GM23248 (cell line): ENCODE measurements around the gene SETBP1. TPM values are rescaled to one million over a fixed set of nuclear protein-coding genes. Genes with fewer than 3 reads are reported as not detected.

Experiments
- DNase-seq: peaks from one replicate; pipeline ENCODE4 v3.0.0-alpha.2; 2015
- H2AFZ ChIP-seq: fragments of 200-600 bp; sonication (generic); 2 replicates; pipeline ENCODE4 v1.6.1; 2016; ENCODE audit warnings: antibody characterized with exemption
- H3F3A ChIP-seq: fragments of 200-600 bp; sonication (generic); 2 replicates; pipeline ENCODE4 v1.6.1; 2016; ENCODE audit warnings: mild to moderate bottlenecking, antibody characterized with exemption, mixed run types; ENCODE audit not compliant: insufficient read depth
- H3K27ac ChIP-seq: fragments of 200-600 bp; sonication (generic); 2 replicates; pipeline ENCODE4 v1.5.1; 2016; ENCODE audit warnings: mild to moderate bottlenecking
- H3K27me3 ChIP-seq: fragments of 200-600 bp; sonication (generic); replicated peaks from 2 replicates; pipeline ENCODE4 v1.6.1; 2016; ENCODE audit warnings: mild to moderate bottlenecking; ENCODE audit not compliant: insufficient read depth
- H3K36me3 ChIP-seq: fragments of 200-600 bp; sonication (generic); 2 replicates; pipeline ENCODE4 v1.6.1; 2016; ENCODE audit warnings: low read depth, mild to moderate bottlenecking
- H3K4me1 ChIP-seq: fragments of 200-600 bp; sonication (generic); 2 replicates; pipeline ENCODE4 v1.6.1; 2016; ENCODE audit warnings: mild to moderate bottlenecking; ENCODE audit not compliant: insufficient read depth
- H3K4me2 ChIP-seq: fragments of 200-600 bp; sonication (generic); one replicate; pipeline ENCODE4 v1.6.1; 2016; ENCODE audit warnings: mild to moderate bottlenecking; ENCODE audit not compliant: unreplicated experiment
- H3K4me3 ChIP-seq: fragments of 200-600 bp; sonication (generic); 2 replicates; pipeline ENCODE4 v1.5.1; 2016; ENCODE audit warnings: mild to moderate bottlenecking
- H3K79me2 ChIP-seq: fragments of 200-600 bp; sonication (generic); 2 replicates; pipeline ENCODE4 v1.6.1; 2016; ENCODE audit warnings: mild to moderate bottlenecking; ENCODE audit not compliant: insufficient read depth
- H3K9ac ChIP-seq: fragments of 200-600 bp; sonication (generic); 2 replicates; pipeline ENCODE4 v1.6.1; 2016; ENCODE audit warnings: mild to moderate bottlenecking
- H3K9me2 ChIP-seq: fragments of 200-600 bp; sonication (generic); 2 replicates; pipeline ENCODE4 v1.6.1; 2016; ENCODE audit warnings: mixed run types, mild to moderate bottlenecking, moderate library complexity; ENCODE audit not compliant: insufficient read depth
- H3K9me3 ChIP-seq: fragments of 200-600 bp; sonication (generic); one replicate; pipeline ENCODE4 v1.6.1; 2017; ENCODE audit warnings: low read depth
- H4K20me1 ChIP-seq: fragments of 200-600 bp; sonication (generic); 2 replicates; pipeline ENCODE4 v1.6.0; 2016; ENCODE audit not compliant: insufficient read depth
- EZH2 ChIP-seq: fragments of 200-600 bp; sonication (generic); IDR thresholded peaks from 2 replicates; pipeline ENCODE4 v1.6.1; 2018; ENCODE audit warnings: antibody characterized with exemption, mild to moderate bottlenecking; ENCODE audit not compliant: insufficient read depth, poor library complexity, severe bottlenecking
- EZH2phosphoT487 ChIP-seq: fragments of 200-600 bp; sonication (generic); IDR thresholded peaks from 2 replicates; pipeline ENCODE4 v1.6.1; 2018; ENCODE audit warnings: antibody characterized with exemption, moderate library complexity, mild to moderate bottlenecking, low read depth; ENCODE audit not compliant: insufficient read depth
- WGBS, 2 experiments: methylation state at CpG; one replicate each; pipeline ENCODE4 v1.1.6; 2015 to 2017; ENCODE audit warnings: low lambda C conversion rate in 2 of 2, low coverage in 1 of 2; ENCODE audit errors: missing lambda C conversion rate in 2 of 2; 5-methylcytosine and 5-hydroxymethylcytosine counted together
- in situ Hi-C: fragments of 300-500 bp; cut with MboI; formaldehyde crosslinking; loops from 2 replicates; pipeline ENCODE4 v1.15.0; 2020
- polyA plus RNA-seq: library from polyadenylated mRNA; unstranded; fragments of >200 nt; fragmentation: Nextera tagmentation; extraction: Ambion mirVana; gene quantifications from 2 replicates; pipeline ENCODE4 v1.2.1, GENCODE V29; 2016
- total RNA-seq: library from RNA; depleted of rRNA; stranded (reverse); fragments of >200 nt; shearing (Covaris generic); gene quantifications from 2 replicates; pipeline ENCODE4 v1.2.3, GENCODE V29; 2014

SETBP1 gene
- total and polyA plus RNA-seq, 2 experiments from 2014 or later: 1.3 to 4.1 TPM

DNA sequence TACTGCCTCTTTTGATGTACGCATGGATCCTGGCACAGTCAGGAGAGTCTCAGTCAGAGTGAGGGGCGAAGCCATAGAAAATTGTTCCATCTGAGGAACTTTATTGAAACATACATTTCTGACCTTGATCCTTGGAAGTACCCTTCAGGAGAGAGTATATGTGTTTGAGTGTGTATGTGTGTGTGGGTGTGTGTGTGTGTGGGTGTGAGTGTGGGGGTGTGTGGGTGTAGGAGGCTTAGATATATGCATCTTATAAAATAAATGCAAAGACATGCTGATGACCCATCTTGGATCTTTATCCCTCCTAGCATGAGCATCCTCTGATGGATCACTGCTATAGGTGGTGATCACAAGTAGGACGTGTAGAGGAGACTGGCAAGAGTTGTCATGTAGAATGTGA, 93.5 kb downstream of the SETBP1 start:
- Histone ChIP-seq H3K4me1 (no peaks in the 10 kb centered on the region), H3K36me3 (no peaks in the 10 kb centered on the region), H3K4me2 (no peak overlapping the region), H3K79me2 (no peaks in the 10 kb centered on the region), H3K27ac (no peak overlapping the region), H3K27me3 (no peaks in the 10 kb centered on the region), H3F3A (no peaks in the 10 kb centered on the region; the same call in 1 of the 2 replicates), H3K9ac (no peak overlapping the region), H4K20me1 (no peaks in the 10 kb centered on the region), H2AFZ (no peak overlapping the region), H3K9me2 (no peaks in the 10 kb centered on the region), H3K9me3 (no peaks in the 10 kb centered on the region), H3K4me3 (no peak overlapping the region)
- WGBS, 2 experiments: 73 to 75% methylated on average over 3 of the region's 3 CpGs
- in situ Hi-C loops: no loop called here
- no peak for TF ChIP-seq EZH2
- TF ChIP-seq EZH2phosphoT487: no peak
- DNase-seq: no peak

DNA sequence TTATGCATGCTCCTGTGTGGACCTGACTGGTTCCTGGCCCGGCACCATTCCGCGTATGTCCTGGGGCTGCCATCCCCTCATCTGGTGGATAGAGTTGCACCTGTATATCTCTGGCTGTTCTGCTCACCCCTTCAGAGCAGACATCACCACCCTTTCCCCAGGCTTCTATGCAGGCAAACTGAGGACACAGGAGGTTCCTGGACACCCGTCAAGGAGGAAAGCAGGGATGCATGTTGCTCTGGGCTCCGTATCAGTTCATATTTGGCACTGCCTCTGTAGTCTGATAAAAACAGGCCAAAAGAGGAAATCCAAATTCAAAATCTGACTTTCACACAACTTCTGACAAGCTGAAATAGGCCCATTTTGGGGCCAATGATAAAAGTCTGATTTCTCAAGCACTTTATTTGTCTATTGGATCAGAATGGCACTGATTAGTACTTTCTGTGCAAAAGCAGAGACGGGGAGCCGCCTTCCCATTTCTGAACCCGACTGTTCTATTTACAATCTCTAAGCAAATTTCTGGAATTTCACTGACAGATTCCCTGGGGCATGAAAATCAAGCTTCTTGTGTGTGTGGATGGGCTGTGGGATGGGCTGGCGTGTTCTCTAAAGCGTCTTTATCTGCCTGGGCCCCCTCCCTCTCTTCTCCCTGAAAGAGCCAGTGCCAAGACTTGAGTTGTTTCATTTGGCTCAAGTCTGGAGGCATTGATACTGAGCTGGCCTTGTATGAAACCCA, 96.9 kb downstream of the SETBP1 start:
- Histone ChIP-seq H3F3A (peaks cover 9% of the 10 kb centered on the region; the same call in 1 of the 2 replicates), H3K9ac (no peak overlapping the region), H3K27me3 (no peaks in the 10 kb centered on the region), H3K9me3 (no peaks in the 10 kb centered on the region), H3K36me3 (no peaks in the 10 kb centered on the region), H3K4me1 (peaks cover 11% of the 10 kb centered on the region), H3K4me3 (no peak overlapping the region), H3K27ac (no peak overlapping the region), H2AFZ (no peak overlapping the region), H3K9me2 (no peaks in the 10 kb centered on the region), H3K4me2 (no peak overlapping the region), H4K20me1 (no peaks in the 10 kb centered on the region), H3K79me2 (no peaks in the 10 kb centered on the region)
- no peak for DNase-seq
- TF ChIP-seq EZH2 (no peak), EZH2phosphoT487 (no peak)
- 79 to 85% methylated on average over 10 of the region's 10 CpGs for WGBS, 2 experiments
- in situ Hi-C loops: no loop called here

DNA sequence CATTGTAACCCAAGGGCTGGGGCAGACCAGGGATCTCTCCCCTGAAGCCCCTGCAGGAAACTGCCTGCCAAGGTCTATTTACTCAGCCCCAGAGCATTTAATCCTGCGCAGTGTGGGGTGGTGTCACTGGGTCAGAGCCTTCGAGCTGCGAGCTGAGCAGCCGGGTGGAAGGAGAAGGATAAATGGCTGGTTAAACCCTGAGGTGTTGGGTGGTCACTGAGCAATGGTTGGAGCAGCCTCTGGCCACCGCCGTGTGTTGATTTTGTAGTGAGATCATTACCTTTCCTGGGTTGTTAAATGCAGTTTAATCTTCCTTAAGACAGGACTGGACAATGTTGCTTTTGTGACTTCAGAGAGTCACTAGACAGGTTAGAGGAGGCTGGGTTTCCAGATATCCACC, 98.1 kb downstream of the SETBP1 start:
- WGBS, 2 experiments: 79 to 86% methylated on average over 6 of the region's 6 CpGs
- no peak overlapping the region for H2AFZ ChIP-seq
- TF ChIP-seq EZH2phosphoT487: no peak
- no peak for TF ChIP-seq EZH2
- no peak overlapping the region for H3K27ac ChIP-seq
- no peaks in the 10 kb centered on the region for H3K36me3 ChIP-seq
- H3K9me2 ChIP-seq: no peaks in the 10 kb centered on the region
- H3K27me3 ChIP-seq: no peaks in the 10 kb centered on the region
- H3K4me2 ChIP-seq: no peak overlapping the region
- H3K4me3 ChIP-seq: no peak overlapping the region
- no peaks in the 10 kb centered on the region for H3K9me3 ChIP-seq
- peaks cover 11% of the 10 kb centered on the region for H3K4me1 ChIP-seq
- H3F3A ChIP-seq: peaks cover 9% of the 10 kb centered on the region; the same call in 1 of the 2 replicates
- no peaks in the 10 kb centered on the region for H4K20me1 ChIP-seq
- no peak for DNase-seq
- in situ Hi-C loops: no loop called here
- no peak overlapping the region for H3K9ac ChIP-seq
- no peaks in the 10 kb centered on the region for H3K79me2 ChIP-seq

DNA sequence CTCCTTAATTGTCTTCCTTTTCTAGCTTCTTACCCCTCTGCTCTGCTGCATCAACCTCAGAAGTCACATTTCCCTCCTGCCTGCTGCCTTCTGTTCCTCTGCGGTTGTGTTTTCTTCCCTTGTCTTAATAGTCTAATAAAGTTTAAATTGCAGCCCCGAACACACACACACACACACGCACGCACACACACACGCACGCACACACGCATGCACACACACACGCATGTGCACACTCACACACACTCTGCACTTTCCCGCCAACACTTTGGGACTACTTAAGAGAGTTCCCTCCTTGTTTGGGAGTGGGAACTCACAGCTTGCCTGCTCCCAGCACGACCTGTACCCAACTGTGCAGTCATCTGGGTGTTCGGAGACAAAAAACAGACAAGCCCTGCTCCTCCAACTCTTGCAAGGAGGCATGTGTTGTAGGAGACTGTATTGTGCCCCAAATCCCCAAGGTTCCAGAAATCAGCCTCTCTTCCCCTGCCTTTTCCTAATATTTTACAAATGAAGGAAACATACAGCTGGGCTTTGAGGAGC, 99.1 kb downstream of the SETBP1 start:
- Histone ChIP-seq H3K4me1 (peaks cover 11% of the 10 kb centered on the region), H3K9me2 (no peaks in the 10 kb centered on the region), H3K79me2 (no peaks in the 10 kb centered on the region), H3K9me3 (no peaks in the 10 kb centered on the region), H4K20me1 (no peaks in the 10 kb centered on the region), H3F3A (peaks cover 9% of the 10 kb centered on the region; the same call in 1 of the 2 replicates), H3K36me3 (no peaks in the 10 kb centered on the region), H3K4me3 (no peak overlapping the region), H3K4me2 (no peak overlapping the region), H3K9ac (no peak overlapping the region), H3K27me3 (no peaks in the 10 kb centered on the region), H2AFZ (no peak overlapping the region), H3K27ac (no peak overlapping the region)
- in situ Hi-C loops: no loop called here
- no peak for DNase-seq
- TF ChIP-seq EZH2 (no peak), EZH2phosphoT487 (no peak)
- WGBS, 2 experiments: 87 to 90% methylated on average over 11 of the region's 11 CpGs
